ENCODE measurements around the gene MYT1. TPM values are rescaled to one million over a fixed set of nuclear protein-coding genes. Genes with fewer than 3 reads are reported as not detected.

Gene MYT1
- total RNA-seq, 1 donor from 2014 or later = 0.12 TPM

- ATAC-seq (no peak), DNase-seq (peak; percentile 25)
- H3K4me3 ChIP-seq = no peak overlapping the region
- peaks cover 11% of the 10 kb centered on the region for H3K27me3 ChIP-seq
- peaks cover 6% of the 10 kb centered on the region for H3K9me3 ChIP-seq
- TF ChIP-seq CTCF (IDR thresholded peaks at IDR 0.05) = no peak
- H3K4me1 ChIP-seq = no peaks in the 10 kb centered on the region
- intact Hi-C loops (cut with DNase I) = no loop called here
- H3K36me3 ChIP-seq = no peaks in the 10 kb centered on the region
- no peak overlapping the region for H3K27ac ChIP-seq
Observed at GRCh38 chr20:64146936-64147477, 17.2 kb upstream of the MYT1 start.

DNA sequence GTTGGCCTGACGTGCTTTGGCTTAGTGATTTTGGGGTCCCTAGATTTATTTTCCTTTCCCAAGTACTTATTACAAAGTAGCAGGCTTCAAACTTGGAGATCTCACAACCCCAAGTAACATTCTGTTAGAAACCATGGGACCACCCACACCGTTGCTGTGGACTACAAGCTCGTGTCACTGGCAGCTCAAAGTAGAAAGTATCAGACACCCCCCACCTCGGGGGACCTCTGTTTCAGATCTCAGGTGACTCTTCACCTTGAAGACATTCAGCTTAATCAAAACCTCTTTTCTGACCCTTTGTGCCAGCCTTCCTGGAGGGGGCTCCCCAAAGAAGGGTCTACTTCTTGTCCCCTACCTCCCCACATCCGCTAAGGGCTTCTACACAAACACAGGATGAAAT lies 15.7 kb upstream of the MYT1 start:
- TF ChIP-seq CTCF (IDR thresholded peaks at IDR 0.05) = no peak
- H3K9me3 ChIP-seq = peaks cover 6% of the 10 kb centered on the region
- peaks cover 11% of the 10 kb centered on the region for H3K27me3 ChIP-seq
- no peak for ATAC-seq
- no peak overlapping the region for H3K27ac ChIP-seq
- DNase-seq = no peak
- H3K36me3 ChIP-seq = no peaks in the 10 kb centered on the region
- intact Hi-C loops (cut with DNase I) = no loop called here
- no peak overlapping the region for H3K4me3 ChIP-seq
- no peaks in the 10 kb centered on the region for H3K4me1 ChIP-seq

- Histone ChIP-seq H3K27ac (no peak overlapping the region), H3K27me3 (peaks cover 11% of the 10 kb centered on the region), H3K4me1 (no peaks in the 10 kb centered on the region), H3K9me3 (peaks cover 6% of the 10 kb centered on the region), H3K36me3 (no peaks in the 10 kb centered on the region), H3K4me3 (no peak overlapping the region)
- intact Hi-C loops (cut with DNase I) = no loop called here
- DNase-seq (peak; percentile 28), ATAC-seq (no peak)
- TF ChIP-seq CTCF (IDR thresholded peaks at IDR 0.05) = no peak
Observed at GRCh38 chr20:64149141-64149540, 15.1 kb upstream of the MYT1 start.

GRCh38 chr20:64149809-64150560 lies 14.3 kb upstream of the MYT1 start:
- intact Hi-C loops (cut with DNase I) = no loop called here
- H3K36me3 ChIP-seq = no peaks in the 10 kb centered on the region
- peak; percentile 17 for DNase-seq
- no peak for TF ChIP-seq CTCF (IDR thresholded peaks at IDR 0.05)
- peaks cover 6% of the 10 kb centered on the region for H3K9me3 ChIP-seq
- H3K4me1 ChIP-seq = no peaks in the 10 kb centered on the region
- ATAC-seq = no peak
- H3K27ac ChIP-seq = no peak overlapping the region
- H3K4me3 ChIP-seq = no peak overlapping the region
- peaks cover 11% of the 10 kb centered on the region for H3K27me3 ChIP-seq

- H3K27ac ChIP-seq = no peak overlapping the region
- H3K36me3 ChIP-seq = no peaks in the 10 kb centered on the region
- ATAC-seq = no peak
- DNase-seq = peak; percentile 56
- intact Hi-C loops (cut with DNase I) = no loop called here
- no peaks in the 10 kb centered on the region for H3K4me1 ChIP-seq
- no peak for TF ChIP-seq CTCF (IDR thresholded peaks at IDR 0.05)
- no peaks in the 10 kb centered on the region for H3K9me3 ChIP-seq
- no peak overlapping the region for H3K4me3 ChIP-seq
- H3K27me3 ChIP-seq = peaks cover 11% of the 10 kb centered on the region
Observed at GRCh38 chr20:64150756-64151632, 13.3 kb upstream of the MYT1 start.
